ENCODE results near the gene SYS1.
A peak's percentile ranks its signal among the peaks of the same experiment; 100 is the strongest.

SYS1 gene

GRCh38 chr20:45400346-45401031 is 37.5 kb downstream of the SYS1 start:
- H3K27me3 ChIP-seq (ENCODE audit: insufficient read depth, low read length, poor library complexity), result peaks cover 2% of the 10 kb centered on the region
- no peak overlapping the region for H3K18ac ChIP-seq (ENCODE audit: low read length)
- H3K9ac ChIP-seq (ENCODE audit: low read length), result no peak overlapping the region
- H3K23ac ChIP-seq (ENCODE audit: low read length), result no peak overlapping the region
- no peak overlapping the region for H3K27ac ChIP-seq (ENCODE audit: low read depth, low read length)
- H2BK15ac ChIP-seq (replicated peaks; ENCODE audit: low read depth), result no peak overlapping the region
- no peaks in the 10 kb centered on the region for H3K36me3 ChIP-seq (ENCODE audit: control insufficient read depth, insufficient read depth, low read length)
- H2BK5ac ChIP-seq (ENCODE audit: low read length), result no peak overlapping the region
- no peak overlapping the region for H2BK120ac ChIP-seq (ENCODE audit: low read depth, low read length)
- no peak overlapping the region for H2AK5ac ChIP-seq (ENCODE audit: low read length)
- no peak overlapping the region for H3K4ac ChIP-seq (ENCODE audit: low read depth, low read length)
- no peak overlapping the region for H3K4me2 ChIP-seq (ENCODE audit: low read length)
- WGBS (ENCODE audit: extremely low coverage, insufficient coverage, low lambda C conversion rate), result no CpG with 5 or more reads among the region's 6 CpGs
- H3K79me1 ChIP-seq (ENCODE audit: low read length), result no peaks in the 10 kb centered on the region
- DNase-seq, result no peak
- H3K4me1 ChIP-seq (ENCODE audit: control insufficient read depth, low read depth, low read length), result no peaks in the 10 kb centered on the region
- no peak overlapping the region for H3K4me3 ChIP-seq (ENCODE audit: low read length)
- H4K8ac ChIP-seq (ENCODE audit: low read depth, low read length), result no peak overlapping the region
- no peaks in the 10 kb centered on the region for H3K79me2 ChIP-seq (ENCODE audit: control insufficient read depth, insufficient read depth, low read length)
- H4K5ac ChIP-seq (ENCODE audit: low read length), result no peak overlapping the region
- H3K56ac ChIP-seq (ENCODE audit: low read length), result no peak overlapping the region

DNA sequence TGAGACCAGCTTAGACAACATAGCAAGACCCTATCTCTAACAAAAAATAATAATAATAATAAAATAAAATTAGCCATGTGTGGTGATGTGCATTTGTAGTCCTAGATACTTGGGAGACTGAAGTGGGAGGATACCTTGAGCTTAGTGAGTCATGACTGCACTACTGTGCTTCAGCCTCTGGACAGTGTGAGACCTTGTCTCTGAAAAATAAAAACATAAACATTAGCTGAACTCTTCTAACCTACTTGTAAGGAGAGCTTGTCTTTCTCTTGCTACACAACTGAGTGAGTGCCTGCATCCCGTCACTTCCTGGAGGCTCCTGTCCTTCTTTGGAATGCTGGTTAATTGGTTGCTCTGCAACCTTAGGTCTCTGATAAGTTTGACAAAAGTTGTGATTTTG is 40.0 kb downstream of the SYS1 start:
- Histone ChIP-seq H2BK120ac (ENCODE audit: low read depth, low read length) (no peak overlapping the region), H3K79me1 (ENCODE audit: low read length) (no peaks in the 10 kb centered on the region), H3K27ac (ENCODE audit: low read depth, low read length) (no peak overlapping the region), H3K18ac (ENCODE audit: low read length) (no peak overlapping the region), H3K56ac (ENCODE audit: low read length) (no peak overlapping the region), H3K4ac (ENCODE audit: low read depth, low read length) (no peak overlapping the region), H2BK5ac (ENCODE audit: low read length) (no peak overlapping the region), H4K5ac (ENCODE audit: low read length) (no peak overlapping the region), H3K79me2 (ENCODE audit: control insufficient read depth, insufficient read depth, low read length) (no peaks in the 10 kb centered on the region), H3K4me1 (ENCODE audit: control insufficient read depth, low read depth, low read length) (peaks cover 2% of the 10 kb centered on the region), H3K23ac (ENCODE audit: low read length) (no peak overlapping the region), H3K4me3 (ENCODE audit: low read length) (no peak overlapping the region), H3K9ac (ENCODE audit: low read length) (no peak overlapping the region), H3K36me3 (ENCODE audit: control insufficient read depth, insufficient read depth, low read length) (no peaks in the 10 kb centered on the region), H3K4me2 (ENCODE audit: low read length) (no peak overlapping the region), H2AK5ac (ENCODE audit: low read length) (no peak overlapping the region), H3K27me3 (ENCODE audit: insufficient read depth, low read length, poor library complexity) (peaks cover 6% of the 10 kb centered on the region), H4K8ac (ENCODE audit: low read depth, low read length) (no peak overlapping the region), H2BK15ac (replicated peaks; ENCODE audit: low read depth) (no peak overlapping the region)
- DNase-seq, result no peak
- WGBS (ENCODE audit: extremely low coverage, insufficient coverage, low lambda C conversion rate), result no CpG with 5 or more reads among the region's 1 CpG

GRCh38 chr20:45404438-45404837 is 41.5 kb downstream of the SYS1 start:
- H4K8ac ChIP-seq (ENCODE audit: low read depth, low read length), result no peak overlapping the region
- no peak overlapping the region for H3K27ac ChIP-seq (ENCODE audit: low read depth, low read length)
- no peak overlapping the region for H3K23ac ChIP-seq (ENCODE audit: low read length)
- H3K18ac ChIP-seq (ENCODE audit: low read length), result no peak overlapping the region
- peaks cover 6% of the 10 kb centered on the region for H3K27me3 ChIP-seq (ENCODE audit: insufficient read depth, low read length, poor library complexity)
- DNase-seq, result no peak
- H3K79me2 ChIP-seq (ENCODE audit: control insufficient read depth, insufficient read depth, low read length), result no peaks in the 10 kb centered on the region
- H3K4me2 ChIP-seq (ENCODE audit: low read length), result no peak overlapping the region
- H3K79me1 ChIP-seq (ENCODE audit: low read length), result no peaks in the 10 kb centered on the region
- H3K4me1 ChIP-seq (ENCODE audit: control insufficient read depth, low read depth, low read length), result peaks cover 2% of the 10 kb centered on the region
- no peak overlapping the region for H3K56ac ChIP-seq (ENCODE audit: low read length)
- no peak overlapping the region for H2BK120ac ChIP-seq (ENCODE audit: low read depth, low read length)
- H4K5ac ChIP-seq (ENCODE audit: low read length), result no peak overlapping the region
- no peak overlapping the region for H3K4me3 ChIP-seq (ENCODE audit: low read length)
- no peak overlapping the region for H2AK5ac ChIP-seq (ENCODE audit: low read length)
- WGBS (ENCODE audit: extremely low coverage, insufficient coverage, low lambda C conversion rate), result 100% methylated on average over 1 of the region's 1 CpG
- no peak overlapping the region for H2BK15ac ChIP-seq (replicated peaks; ENCODE audit: low read depth)
- H3K9ac ChIP-seq (ENCODE audit: low read length), result no peak overlapping the region
- no peak overlapping the region for H2BK5ac ChIP-seq (ENCODE audit: low read length)
- H3K36me3 ChIP-seq (ENCODE audit: control insufficient read depth, insufficient read depth, low read length), result no peaks in the 10 kb centered on the region
- H3K4ac ChIP-seq (ENCODE audit: low read depth, low read length), result no peak overlapping the region

GRCh38 chr20:45405571-45406259 is 42.8 kb downstream of the SYS1 start:
- Histone ChIP-seq H3K18ac (ENCODE audit: low read length) (no peak overlapping the region), H3K4me3 (ENCODE audit: low read length) (peak overlapping the region; percentile 33), H2AK5ac (ENCODE audit: low read length) (no peak overlapping the region), H4K5ac (ENCODE audit: low read length) (no peak overlapping the region), H3K27me3 (ENCODE audit: insufficient read depth, low read length, poor library complexity) (peaks cover 6% of the 10 kb centered on the region), H2BK15ac (replicated peaks; ENCODE audit: low read depth) (no peak overlapping the region), H3K36me3 (ENCODE audit: control insufficient read depth, insufficient read depth, low read length) (no peaks in the 10 kb centered on the region), H3K79me1 (ENCODE audit: low read length) (no peaks in the 10 kb centered on the region), H3K23ac (ENCODE audit: low read length) (peak overlapping the region; percentile 33), H3K4ac (ENCODE audit: low read depth, low read length) (no peak overlapping the region), H3K56ac (ENCODE audit: low read length) (peak overlapping the region; percentile 86), H3K9ac (ENCODE audit: low read length) (peak overlapping the region; percentile 72), H3K79me2 (ENCODE audit: control insufficient read depth, insufficient read depth, low read length) (no peaks in the 10 kb centered on the region), H3K27ac (ENCODE audit: low read depth, low read length) (no peak overlapping the region), H4K8ac (ENCODE audit: low read depth, low read length) (no peak overlapping the region), H2BK5ac (ENCODE audit: low read length) (no peak overlapping the region), H3K4me2 (ENCODE audit: low read length) (peak overlapping the region; percentile 92), H2BK120ac (ENCODE audit: low read depth, low read length) (no peak overlapping the region), H3K4me1 (ENCODE audit: control insufficient read depth, low read depth, low read length) (peaks cover 2% of the 10 kb centered on the region)
- no CpG with 5 or more reads among the region's 49 CpGs for WGBS (ENCODE audit: extremely low coverage, insufficient coverage, low lambda C conversion rate)
- DNase-seq, result peak; percentile 10

GRCh38 chr20:45406260-45407066 is 43.5 kb downstream of the SYS1 start:
- Histone ChIP-seq H3K4ac (ENCODE audit: low read depth, low read length) (peak overlapping the region; percentile 22), H3K27ac (ENCODE audit: low read depth, low read length) (no peak overlapping the region), H2BK120ac (ENCODE audit: low read depth, low read length) (peak overlapping the region; percentile 54), H2BK5ac (ENCODE audit: low read length) (no peak overlapping the region), H3K4me3 (ENCODE audit: low read length) (peak overlapping the region; percentile 38), H3K18ac (ENCODE audit: low read length) (peak overlapping the region; percentile 81), H3K79me1 (ENCODE audit: low read length) (no peaks in the 10 kb centered on the region), H3K79me2 (ENCODE audit: control insufficient read depth, insufficient read depth, low read length) (no peaks in the 10 kb centered on the region), H3K9ac (ENCODE audit: low read length) (peak overlapping the region; percentile 72), H3K4me2 (ENCODE audit: low read length) (peak overlapping the region; percentile 92), H4K8ac (ENCODE audit: low read depth, low read length) (peak overlapping the region; percentile 65), H3K36me3 (ENCODE audit: control insufficient read depth, insufficient read depth, low read length) (no peaks in the 10 kb centered on the region), H2AK5ac (ENCODE audit: low read length) (no peak overlapping the region), H3K23ac (ENCODE audit: low read length) (peak overlapping the region; percentile 73), H3K4me1 (ENCODE audit: control insufficient read depth, low read depth, low read length) (peaks cover 2% of the 10 kb centered on the region), H3K27me3 (ENCODE audit: insufficient read depth, low read length, poor library complexity) (peaks cover 6% of the 10 kb centered on the region), H2BK15ac (replicated peaks; ENCODE audit: low read depth) (no peak overlapping the region), H3K56ac (ENCODE audit: low read length) (peak overlapping the region; percentile 86), H4K5ac (ENCODE audit: low read length) (no peak overlapping the region)
- WGBS (ENCODE audit: extremely low coverage, insufficient coverage, low lambda C conversion rate), result no CpG with 5 or more reads among the region's 87 CpGs
- peak; percentile 49 for DNase-seq
